HepG2 (cell line): Measurements from ENCODE around the gene JPH2.

Experiments
- CTCF ChIP-seq: sonication (generic); formaldehyde crosslinking; IDR thresholded peaks from 2 replicates; pipeline ENCODE4 v1.5.0; 2020; ENCODE audit warnings: mild to moderate bottlenecking, missing genetic modification reagents, moderate library complexity
- GABPB1 ChIP-seq: IDR thresholded peaks from 2 replicates; pipeline ENCODE4 v1.6.1; 2016; ENCODE audit warnings: mild to moderate bottlenecking, missing genetic modification reagents, moderate library complexity, missing compliant biosample characterization
- NFIC ChIP-seq: IDR thresholded peaks from 2 replicates; pipeline ENCODE4 v1.6.1; 2012; ENCODE audit warnings: mild to moderate bottlenecking, low read length, inconsistent platforms
- NPAS2 ChIP-seq: sonication (generic); formaldehyde crosslinking; IDR thresholded peaks from 2 replicates; pipeline ENCODE4 v1.8.0; 2022; ENCODE audit warnings: mild to moderate bottlenecking, missing genetic modification reagents, borderline replicate concordance
- YY1 ChIP-seq: IDR thresholded peaks from 2 replicates; pipeline ENCODE4 v1.6.1; 2011; ENCODE audit warnings: low read length, low read depth, moderate library complexity, mild to moderate bottlenecking; ENCODE audit not compliant: insufficient read depth, insufficient replicate concordance
- ZNF256 ChIP-seq: sonication (generic); formaldehyde crosslinking; conservative IDR thresholded peaks from 2 replicates; pipeline ENCODE4 v1.4.0; 2020; ENCODE audit warnings: missing genetic modification reagents
- ZNF687 ChIP-seq: sonication (generic); formaldehyde crosslinking; IDR thresholded peaks from 2 replicates; pipeline ENCODE4 v1.5.1; 2020; ENCODE audit warnings: mild to moderate bottlenecking, missing genetic modification reagents, moderate library complexity

- TF ChIP-seq NFIC: no peak
- no peak for TF ChIP-seq ZNF256 (CRISPR knock-in tag)
- TF ChIP-seq NPAS2 (CRISPR knock-in tag): no peak
- TF ChIP-seq CTCF: peak; percentile 24; the same call in 1 of the 2 replicates
- TF ChIP-seq ZNF687 (CRISPR knock-in tag): no peak
- no peak for TF ChIP-seq GABPB1 (CRISPR knock-in tag)
- no peak for TF ChIP-seq YY1
Observed at GRCh38 chr20:44195605-44196004, 8.6 kb upstream of the JPH2 start.
